Colon (tissue), 2 donors: Measurements from ENCODE around the gene NRF1.
"Not testable (repeated sequence)": the region's sequence is repeated elsewhere in the genome, so short reads cannot be mapped to it uniquely, and the experiment has no call there.

ENCODE experiments used
- FAIRE-seq: peaks from 2 replicates; lab custom pipeline; 2012; peaks lifted over from hg19 to GRCh38; lab: Jason Lieb, UNC
- donor health status: control.
- donor health status: control.

The NRF1 gene

GRCh38 chr7:129607471-129608120 lies 3.9 kb upstream of the NRF1 start:
- no peak for FAIRE-seq

- no peak for FAIRE-seq
Observed at GRCh38 chr7:129609666-129610065, 1.9 kb upstream of the NRF1 start.

- no peak for FAIRE-seq
Observed at GRCh38 chr7:129610709-129611245, 743 bp upstream of the NRF1 start.

GRCh38 chr7:129612112-129613015 lies 844 bp downstream of the NRF1 start:
- FAIRE-seq, result no peak

GRCh38 chr7:129613016-129613337 lies 1.5 kb downstream of the NRF1 start:
- FAIRE-seq, result no peak

GRCh38 chr7:129615018-129615417 lies 3.5 kb downstream of the NRF1 start:
- FAIRE-seq, result no peak

- no peak for FAIRE-seq
Observed at GRCh38 chr7:129616530-129616929, 5.0 kb downstream of the NRF1 start.

GRCh38 chr7:129617178-129617577 lies 5.7 kb downstream of the NRF1 start:
- FAIRE-seq, result no peak

- FAIRE-seq, result no peak
Observed at GRCh38 chr7:129617652-129618051, 6.1 kb downstream of the NRF1 start.

- FAIRE-seq, result no peak
Observed at GRCh38 chr7:129626896-129627295, 15.4 kb downstream of the NRF1 start.

GRCh38 chr7:129630341-129630740 lies 18.8 kb downstream of the NRF1 start:
- no peak for FAIRE-seq

GRCh38 chr7:129634361-129635034 lies 23.0 kb downstream of the NRF1 start:
- FAIRE-seq, result no peak

- no peak for FAIRE-seq
Observed at GRCh38 chr7:129635300-129636029, 23.9 kb downstream of the NRF1 start.

- not testable (repeated sequence) for FAIRE-seq
Observed at GRCh38 chr7:129636030-129636550, 24.6 kb downstream of the NRF1 start.

- FAIRE-seq, result no peak
Observed at GRCh38 chr7:129636641-129637040, 25.1 kb downstream of the NRF1 start.

GRCh38 chr7:129640400-129640799 lies 28.9 kb downstream of the NRF1 start:
- no peak for FAIRE-seq

GRCh38 chr7:129642871-129643549 lies 31.5 kb downstream of the NRF1 start:
- no peak for FAIRE-seq

GRCh38 chr7:129643550-129644170 lies 32.1 kb downstream of the NRF1 start:
- FAIRE-seq, result no peak

GRCh38 chr7:129644634-129645230 lies 33.2 kb downstream of the NRF1 start:
- no peak for FAIRE-seq

- no peak for FAIRE-seq
Observed at GRCh38 chr7:129646369-129647021, 35.0 kb downstream of the NRF1 start.
